Measurements from ENCODE around the gene CEACAM18. TPM values are rescaled to one million over a fixed set of nuclear protein-coding genes. Genes with fewer than 3 reads are reported as not detected.

The CEACAM18 gene
- total RNA-seq, result not detected

DNA sequence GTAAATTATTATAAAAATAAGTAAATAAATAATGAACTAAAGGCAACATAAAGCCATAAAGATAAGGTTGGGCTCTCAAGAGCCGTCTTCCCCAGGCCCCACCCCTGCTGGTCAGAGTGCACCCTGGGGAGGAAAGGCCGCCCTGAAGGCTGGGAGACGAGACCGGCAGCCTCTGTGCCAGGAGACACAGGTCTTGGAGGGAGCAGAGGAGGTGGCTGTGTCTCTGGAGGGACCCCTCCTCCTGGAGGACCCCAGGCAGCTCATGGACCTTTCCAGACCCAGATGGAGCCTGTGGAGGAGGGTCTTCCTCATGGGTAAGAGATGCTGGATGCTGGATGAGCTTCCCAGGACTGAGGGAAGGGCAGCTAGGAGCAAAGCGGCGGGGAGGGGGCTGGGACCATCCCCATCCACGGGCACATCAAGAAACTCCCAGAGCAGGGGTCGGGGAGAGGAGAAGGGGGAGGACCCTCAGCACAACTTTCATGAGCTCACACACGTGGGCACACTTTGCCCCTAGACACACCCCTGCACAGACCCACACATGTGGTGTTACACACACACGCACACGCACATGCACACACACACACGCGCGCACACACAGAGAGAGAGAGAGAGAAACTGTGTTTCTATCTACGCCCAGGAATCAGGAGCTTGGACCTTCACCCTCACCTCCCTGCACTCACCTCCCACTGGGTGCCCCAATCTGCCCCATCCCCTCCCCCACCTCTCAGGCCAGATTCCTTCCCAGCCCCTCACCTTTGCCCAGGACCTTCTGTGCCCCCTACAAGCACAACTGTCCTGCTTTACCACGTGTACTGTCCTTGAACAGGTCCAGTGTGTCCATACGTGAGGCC is at the start of gene CEACAM18:
Gene CEACAM18 (plus strand): TSS at position 159 of the 854 bp plus-strand sequence.
- TF ChIP-seq, protein P1, sequence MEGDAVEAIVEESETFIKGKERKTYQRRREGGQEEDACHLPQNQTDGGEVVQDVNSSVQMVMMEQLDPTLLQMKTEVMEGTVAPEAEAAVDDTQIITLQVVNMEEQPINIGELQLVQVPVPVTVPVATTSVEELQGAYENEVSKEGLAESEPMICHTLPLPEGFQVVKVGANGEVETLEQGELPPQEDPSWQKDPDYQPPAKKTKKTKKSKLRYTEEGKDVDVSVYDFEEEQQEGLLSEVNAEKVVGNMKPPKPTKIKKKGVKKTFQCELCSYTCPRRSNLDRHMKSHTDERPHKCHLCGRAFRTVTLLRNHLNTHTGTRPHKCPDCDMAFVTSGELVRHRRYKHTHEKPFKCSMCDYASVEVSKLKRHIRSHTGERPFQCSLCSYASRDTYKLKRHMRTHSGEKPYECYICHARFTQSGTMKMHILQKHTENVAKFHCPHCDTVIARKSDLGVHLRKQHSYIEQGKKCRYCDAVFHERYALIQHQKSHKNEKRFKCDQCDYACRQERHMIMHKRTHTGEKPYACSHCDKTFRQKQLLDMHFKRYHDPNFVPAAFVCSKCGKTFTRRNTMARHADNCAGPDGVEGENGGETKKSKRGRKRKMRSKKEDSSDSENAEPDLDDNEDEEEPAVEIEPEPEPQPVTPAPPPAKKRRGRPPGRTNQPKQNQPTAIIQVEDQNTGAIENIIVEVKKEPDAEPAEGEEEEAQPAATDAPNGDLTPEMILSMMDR (IDR thresholded peaks at IDR 0.05), result no peak
- ATAC-seq (ENCODE audit: insufficient number of reproducible peaks, low FRiP score, low read depth) (no peak), DNase-seq (ENCODE audit: low spot score) (no peak)
- Histone ChIP-seq H3K27ac (no peak within 1 kb of the TSS), H3K4me1 (ENCODE audit: control insufficient read depth in 1 of 2, low read depth in 2 of 2) (no peaks in the 10 kb centered on the region), H3K9me3 (no peaks in the 10 kb centered on the region), H3K4me3 (no peak within 1 kb of the TSS), H3K36me3 (no peaks in the 10 kb centered on the region), H3K27me3 (replicated peaks; ENCODE audit: insufficient read depth) (no peaks in the 10 kb centered on the region)

DNA sequence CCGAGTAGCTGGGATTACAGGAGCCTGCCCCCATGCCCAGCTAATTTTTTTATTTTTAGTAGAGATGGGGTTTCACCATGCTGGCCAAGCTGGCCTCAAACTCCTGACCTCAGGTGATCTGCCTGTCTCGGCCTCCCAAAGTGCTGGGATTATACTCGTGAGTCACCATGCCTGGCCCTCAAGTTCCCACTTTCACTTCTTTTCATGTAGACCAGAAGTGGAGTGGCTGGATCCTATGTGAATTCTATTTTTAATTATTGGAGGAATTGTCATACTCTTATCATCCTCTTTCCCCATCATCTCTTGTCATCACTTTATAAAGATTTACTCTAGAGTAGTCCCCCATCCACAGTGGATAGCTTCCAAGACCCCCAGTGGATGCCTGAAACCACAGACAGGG is 48.1 kb upstream of the CEACAM18 start:
- DNase-seq (ENCODE audit: low spot score), result no peak
- H3K9me3 ChIP-seq, result no peaks in the 10 kb centered on the region
- no peaks in the 10 kb centered on the region for H3K4me1 ChIP-seq (ENCODE audit: control insufficient read depth in 1 of 2, low read depth in 2 of 2)
- no peak overlapping the region for H3K27ac ChIP-seq
- TF ChIP-seq, protein P1 (IDR thresholded peaks at IDR 0.05), result no peak
- H3K27me3 ChIP-seq (replicated peaks; ENCODE audit: insufficient read depth), result no peaks in the 10 kb centered on the region
- no peaks in the 10 kb centered on the region for H3K36me3 ChIP-seq
- no peak for ATAC-seq (ENCODE audit: insufficient number of reproducible peaks, low FRiP score, low read depth)
- H3K4me3 ChIP-seq, result no peak overlapping the region

DNA sequence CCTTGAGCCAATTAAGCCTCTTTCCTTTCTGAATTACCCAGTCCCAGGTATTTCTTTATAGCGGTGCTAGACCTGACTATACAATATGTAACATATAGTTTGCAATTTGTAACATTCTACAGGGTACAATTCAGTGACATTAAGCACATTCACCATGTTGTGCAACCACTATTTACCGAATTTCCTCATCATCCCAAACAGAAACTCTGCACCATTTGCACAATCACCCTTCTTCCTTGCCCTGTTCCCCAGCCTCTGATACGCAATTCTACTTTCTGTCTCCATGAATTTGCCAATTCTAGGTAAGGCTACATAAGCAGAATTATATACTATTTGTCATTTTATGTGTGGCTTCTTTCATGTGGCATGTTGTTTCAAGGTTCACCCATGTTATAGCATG is 47.2 kb upstream of the CEACAM18 start:
- H3K27me3 ChIP-seq (replicated peaks; ENCODE audit: insufficient read depth), result no peaks in the 10 kb centered on the region
- ATAC-seq (ENCODE audit: insufficient number of reproducible peaks, low FRiP score, low read depth), result no peak

DNA sequence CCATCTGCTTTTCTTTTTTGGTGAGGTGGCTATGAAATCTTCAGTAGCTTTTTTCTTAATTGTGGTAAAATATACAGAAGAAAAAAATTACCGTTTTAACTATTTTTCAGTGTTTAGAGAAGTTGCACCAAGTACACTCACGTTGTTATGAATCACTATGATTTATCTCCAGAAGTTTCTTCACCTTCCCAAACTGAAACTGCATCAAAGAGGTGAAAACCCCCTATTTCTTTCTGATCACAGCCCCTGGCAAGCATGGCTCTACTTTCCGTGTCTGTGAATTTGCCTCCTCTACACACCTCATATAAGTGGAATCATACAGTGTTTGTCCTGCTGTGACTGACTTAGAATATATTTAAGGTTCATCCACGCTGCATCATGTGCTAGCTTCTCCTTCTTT is 45.3 kb upstream of the CEACAM18 start:
- Histone ChIP-seq H3K4me1 (ENCODE audit: control insufficient read depth in 1 of 2, low read depth in 2 of 2) (no peaks in the 10 kb centered on the region), H3K27me3 (replicated peaks; ENCODE audit: insufficient read depth) (no peaks in the 10 kb centered on the region), H3K36me3 (no peaks in the 10 kb centered on the region), H3K4me3 (no peak overlapping the region), H3K27ac (no peak overlapping the region), H3K9me3 (no peaks in the 10 kb centered on the region)
- DNase-seq (ENCODE audit: low spot score), result no peak
- no peak for ATAC-seq (ENCODE audit: insufficient number of reproducible peaks, low FRiP score, low read depth)
- TF ChIP-seq, protein P1 (IDR thresholded peaks at IDR 0.05), result no peak

More for the DNA sequence above, 47.2 kb upstream of the CEACAM18 start:
- TF ChIP-seq, protein P1 (IDR thresholded peaks at IDR 0.05), result no peak
- H3K9me3 ChIP-seq, result no peaks in the 10 kb centered on the region
- H3K36me3 ChIP-seq, result no peaks in the 10 kb centered on the region
- no peaks in the 10 kb centered on the region for H3K4me1 ChIP-seq (ENCODE audit: control insufficient read depth in 1 of 2, low read depth in 2 of 2)
- H3K4me3 ChIP-seq, result no peak overlapping the region
- DNase-seq (ENCODE audit: low spot score), result no peak
- no peak overlapping the region for H3K27ac ChIP-seq

DNA sequence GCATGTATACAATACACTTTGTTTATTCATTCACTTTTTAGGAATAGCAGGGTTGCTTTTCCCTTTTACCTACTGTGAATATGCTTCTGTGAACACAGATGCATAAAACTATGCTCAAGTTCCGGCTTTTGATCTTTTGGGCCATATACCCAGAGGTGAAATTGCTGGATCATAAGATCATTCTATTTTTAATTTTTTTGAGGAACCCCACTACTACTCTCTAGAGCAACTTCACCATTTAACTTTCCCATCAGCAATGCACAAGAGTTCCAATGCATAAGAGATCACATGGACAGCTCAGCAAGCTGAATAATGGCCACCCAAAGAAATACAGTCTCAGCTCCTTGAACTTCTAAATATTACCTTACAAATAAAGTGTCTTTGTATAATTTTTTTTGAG is 43.9 kb upstream of the CEACAM18 start:
- H3K9me3 ChIP-seq, result no peaks in the 10 kb centered on the region
- DNase-seq (ENCODE audit: low spot score) (no peak), ATAC-seq (ENCODE audit: insufficient number of reproducible peaks, low FRiP score, low read depth) (no peak)
- H3K4me3 ChIP-seq, result no peak overlapping the region
- no peaks in the 10 kb centered on the region for H3K36me3 ChIP-seq
- H3K27ac ChIP-seq, result no peak overlapping the region
- no peaks in the 10 kb centered on the region for H3K4me1 ChIP-seq (ENCODE audit: control insufficient read depth in 1 of 2, low read depth in 2 of 2)
- no peaks in the 10 kb centered on the region for H3K27me3 ChIP-seq (replicated peaks; ENCODE audit: insufficient read depth)
- TF ChIP-seq, protein P1 (IDR thresholded peaks at IDR 0.05), result no peak

Measured in thoracic aorta (tissue), 2 donors.